H4 (cell line): ENCODE measurements around the gene TMX1. TPM values are rescaled to one million over a fixed set of nuclear protein-coding genes. Genes with fewer than 3 reads are reported as not detected.

Experiments
- DNase-seq: peaks from one replicate; pipeline ENCODE4 v3.0.0-alpha.2; 2015; ENCODE audit warnings: low spot score
- total RNA-seq: library from RNA; depleted of rRNA; stranded (reverse); fragments of >200 nt; shearing (Covaris generic); gene quantifications from 2 replicates; pipeline ENCODE4 v1.2.3, GENCODE V29; 2014; rRNA removed

TMX1 gene
- total RNA-seq, 1 experiment from 2014 or later, result 88.1 TPM

DNA sequence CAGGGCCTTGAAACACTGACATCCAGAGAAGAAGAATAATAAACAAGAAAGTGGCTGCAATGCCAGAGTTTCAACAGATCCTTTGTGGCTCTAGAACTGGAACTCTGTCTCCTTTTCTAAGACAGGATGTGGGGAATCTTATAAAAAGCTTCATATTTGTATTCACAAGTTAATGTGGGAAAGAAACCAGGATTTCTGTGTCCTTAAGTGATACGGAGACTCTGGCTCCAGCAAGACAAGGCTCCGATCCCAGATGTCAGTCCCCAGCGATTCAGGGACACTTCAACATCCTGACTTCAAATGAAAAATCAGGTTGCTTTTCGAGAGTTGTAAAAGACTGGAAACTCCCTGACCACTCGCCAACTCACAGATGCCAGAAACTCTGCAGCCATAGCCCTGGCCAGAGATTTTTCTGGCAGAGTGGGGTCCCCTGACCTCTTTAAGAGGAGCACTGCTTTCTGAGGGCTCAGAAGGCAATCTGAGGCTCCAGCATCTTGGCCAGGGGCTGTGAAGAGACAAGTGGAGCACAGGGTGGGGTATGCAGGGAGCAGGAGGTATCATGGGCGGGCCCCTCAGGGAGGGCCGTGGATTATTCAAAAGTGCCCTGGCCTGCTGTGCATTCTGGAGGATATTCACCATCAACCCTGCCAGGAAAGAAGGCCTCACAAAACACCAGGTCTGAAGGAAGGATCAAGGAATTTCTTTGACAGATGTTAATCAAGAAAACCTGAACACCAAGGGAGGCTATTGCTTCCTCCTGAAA, 53.3 kb downstream of the TMX1 start:
- peak; percentile 9 for DNase-seq

DNA sequence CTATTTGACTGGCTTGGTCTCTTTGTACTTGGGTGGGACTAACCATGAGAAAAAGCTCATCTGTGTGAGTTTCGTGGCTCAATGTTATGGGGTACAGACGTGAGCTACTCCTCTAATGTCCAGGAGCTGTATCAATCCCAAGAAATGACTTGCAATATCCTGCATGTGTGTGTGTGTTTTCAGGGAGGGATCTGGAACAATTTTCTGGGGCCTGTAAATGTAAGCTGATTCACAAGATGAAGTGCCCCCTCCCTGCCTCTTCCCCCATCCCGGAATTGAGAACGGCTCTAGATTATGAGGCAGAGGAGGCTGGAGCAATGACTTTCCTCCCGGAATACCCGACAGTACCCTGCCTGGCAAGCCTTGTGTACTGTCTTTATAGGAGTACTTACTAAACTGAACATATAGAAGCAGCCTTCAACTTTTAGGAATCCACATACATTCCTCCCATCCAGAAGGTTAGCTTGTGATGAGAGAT, 53.9 kb downstream of the TMX1 start:
- DNase-seq, result no peak

DNA sequence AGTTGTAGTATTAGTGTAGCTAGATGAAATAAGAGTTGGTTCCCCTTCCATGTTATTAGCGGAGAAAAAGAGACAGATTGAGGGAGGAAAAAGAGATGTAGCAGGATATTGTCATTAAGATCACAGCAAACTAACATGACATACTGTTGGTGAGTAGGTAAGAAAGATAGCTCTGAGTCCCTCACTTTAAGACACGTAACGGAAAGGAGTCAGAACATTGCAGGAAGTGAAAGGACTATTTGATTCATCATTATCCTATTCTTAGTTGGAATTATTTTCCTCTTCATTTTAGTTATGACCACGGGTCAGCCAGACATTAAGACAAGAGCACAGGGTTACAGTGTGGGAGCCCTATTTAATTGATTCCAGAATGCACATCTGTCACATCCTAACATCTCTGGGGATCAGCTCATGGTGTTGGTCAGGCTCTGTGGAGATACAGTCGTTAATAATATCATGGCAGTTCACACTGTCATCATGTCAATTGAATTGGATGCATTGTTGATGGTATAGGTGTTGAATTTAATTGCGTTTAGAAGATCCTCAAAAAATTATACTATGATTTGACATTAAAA, 55.0 kb downstream of the TMX1 start:
- no peak for DNase-seq

DNA sequence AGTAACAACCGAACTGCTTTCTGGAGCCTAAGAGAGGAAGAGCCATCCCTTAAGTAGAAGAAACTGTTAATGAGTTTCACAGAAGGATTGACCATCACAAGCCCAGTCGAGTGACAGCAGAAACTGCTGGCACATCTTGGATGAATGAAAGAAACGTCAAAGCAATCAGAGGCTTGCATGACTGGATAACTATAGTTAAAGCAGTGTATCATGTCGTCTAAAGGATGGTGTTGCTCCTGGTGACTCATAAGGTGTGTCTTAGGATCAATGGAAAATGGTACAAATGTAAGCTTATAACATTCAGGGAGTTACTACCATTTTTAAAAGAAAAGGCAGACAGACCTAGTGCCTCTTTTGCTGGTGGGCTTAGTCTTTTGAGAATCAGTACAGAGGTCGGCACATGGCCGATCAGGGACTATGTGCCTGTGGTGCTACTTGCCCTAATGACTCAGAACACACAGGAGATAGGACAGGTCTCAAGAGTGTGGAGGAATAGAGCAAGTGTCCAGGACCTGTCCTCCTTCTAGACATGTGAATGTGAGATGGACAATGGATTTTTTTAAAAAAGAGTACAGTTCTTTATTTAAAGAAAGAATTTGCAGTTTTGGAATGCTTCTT, 55.7 kb downstream of the TMX1 start:
- no peak for DNase-seq

DNA sequence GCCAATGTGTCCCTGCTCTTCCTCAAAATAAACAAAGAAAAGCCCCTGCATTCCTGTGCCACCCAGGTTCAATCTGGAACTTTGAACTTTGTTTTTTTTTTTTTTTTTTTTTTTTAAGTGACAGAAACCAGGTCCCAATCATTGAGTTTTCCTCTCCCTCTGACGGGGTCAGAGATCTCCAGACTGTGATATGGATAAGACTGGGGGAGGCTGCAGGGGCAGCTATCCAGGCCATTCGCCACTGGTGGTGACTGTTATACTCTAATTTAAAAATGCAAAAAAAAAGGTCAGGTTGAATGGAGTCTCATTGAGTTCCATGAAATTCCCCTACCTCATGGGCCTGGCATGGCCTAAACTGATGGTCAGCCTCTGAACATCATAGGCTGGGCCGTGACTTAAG, 57.0 kb downstream of the TMX1 start:
- DNase-seq, result no peak

DNA sequence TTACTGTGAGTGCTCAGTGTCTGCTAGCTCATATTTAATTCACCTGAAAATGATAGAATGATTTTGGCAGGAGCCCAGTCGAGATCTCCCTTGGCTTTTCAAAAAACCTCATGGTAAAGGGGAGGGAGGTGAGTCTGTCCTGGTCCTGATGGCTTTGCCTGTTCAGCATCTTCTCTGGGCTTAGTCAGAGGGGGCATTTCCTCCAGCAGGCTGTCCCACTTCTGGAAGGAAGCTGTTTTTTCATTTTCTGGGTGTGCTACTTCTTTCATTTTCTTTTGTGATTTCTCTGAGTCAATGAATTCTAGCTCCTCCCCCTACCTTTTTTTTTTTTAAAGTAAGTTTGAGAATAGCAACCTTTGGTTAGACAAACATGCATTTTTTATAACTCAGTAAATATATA, 58.8 kb downstream of the TMX1 start:
- DNase-seq, result no peak

DNA sequence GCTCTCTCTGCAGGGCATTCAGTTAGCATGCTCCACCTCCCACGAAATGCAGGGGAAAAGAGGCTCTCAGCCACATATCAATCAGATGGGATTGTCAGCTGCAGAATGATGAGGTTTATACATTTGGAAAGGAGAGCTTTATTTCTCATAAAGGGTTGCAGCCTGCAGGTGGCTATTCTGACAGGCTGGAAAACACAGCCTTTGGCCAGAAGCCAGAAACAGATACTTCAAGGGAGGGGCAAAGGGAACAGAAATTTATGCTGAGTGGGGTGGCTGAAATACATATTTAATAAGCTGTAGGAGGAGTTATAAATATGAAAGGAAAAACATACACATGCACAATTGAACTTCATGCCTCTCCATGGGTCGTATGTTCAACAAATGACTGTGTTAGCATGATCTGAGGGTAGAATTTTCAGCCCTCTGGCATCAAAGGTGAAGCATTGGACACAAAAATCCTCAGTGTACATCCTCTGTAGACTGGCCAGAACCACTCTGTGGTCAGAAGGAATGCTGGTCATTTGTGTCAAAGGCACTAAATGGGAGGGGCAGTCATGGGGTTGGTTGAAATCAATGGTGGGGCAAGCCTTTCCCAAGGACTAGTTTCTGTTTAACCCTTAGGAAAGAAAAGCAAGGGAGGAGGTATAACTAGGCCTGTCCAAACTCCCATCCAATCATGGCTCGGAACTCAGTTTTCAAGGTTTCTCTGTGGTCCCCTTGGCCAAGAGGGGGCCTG, 62.4 kb downstream of the TMX1 start:
- DNase-seq, result no peak

DNA sequence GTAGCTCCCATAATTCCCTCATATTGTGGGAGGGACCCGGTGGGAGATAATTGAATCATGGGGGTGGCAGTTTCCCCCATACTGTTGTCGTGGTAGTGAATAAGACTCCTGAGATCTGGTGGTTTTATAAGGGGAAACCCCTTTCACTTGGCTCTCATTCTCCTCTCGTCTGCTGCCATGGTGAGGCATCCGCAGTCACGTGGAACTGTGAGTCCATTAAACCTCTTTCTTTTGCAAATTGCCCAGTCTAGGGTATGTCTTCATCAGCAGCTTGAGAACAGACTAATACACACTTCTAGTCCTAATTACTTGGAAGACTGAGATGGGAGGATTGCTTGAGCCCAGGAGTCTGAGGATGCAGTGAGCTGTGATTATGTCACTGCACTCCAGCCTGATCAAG, 64.4 kb downstream of the TMX1 start:
- DNase-seq, result peak; percentile 36

DNA sequence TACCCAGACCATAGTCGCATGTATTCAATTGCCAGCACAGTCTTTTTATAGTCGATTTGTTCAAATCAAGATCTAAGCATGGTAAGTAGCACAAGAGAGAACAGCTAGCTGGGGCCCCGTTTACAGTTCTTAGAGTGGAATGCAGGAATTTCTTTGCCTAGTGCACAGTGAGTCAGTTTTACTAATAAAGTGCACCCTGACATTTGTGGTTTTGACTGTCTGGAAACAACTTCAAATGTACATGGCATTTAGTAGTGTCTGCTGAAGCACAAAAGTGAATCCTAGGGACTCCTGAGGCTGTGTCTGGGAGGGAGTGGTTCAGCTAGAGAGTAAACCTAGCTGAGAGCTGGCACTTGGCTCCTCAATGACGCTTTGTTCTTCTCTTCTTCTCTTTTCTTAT, 64.9 kb downstream of the TMX1 start:
- peak; percentile 78 for DNase-seq

DNA sequence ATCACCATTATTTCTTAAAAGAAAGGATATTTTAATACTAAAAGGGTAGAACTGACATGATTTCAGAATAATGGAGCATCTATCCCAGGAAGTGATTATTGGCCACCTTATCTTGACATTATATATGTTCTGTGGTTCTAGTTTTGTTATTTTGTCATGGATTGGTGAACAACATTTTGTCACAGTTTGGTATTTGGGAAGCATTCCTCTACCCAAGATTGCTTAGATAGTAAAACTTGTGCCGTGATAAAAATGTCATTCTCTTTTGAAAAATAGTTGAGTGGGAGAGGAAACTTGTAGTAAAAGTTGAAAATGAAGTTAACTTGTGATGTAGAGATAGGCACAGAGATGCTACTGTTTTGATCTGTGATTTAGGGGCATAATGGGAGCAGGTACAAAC, 65.7 kb downstream of the TMX1 start:
- DNase-seq, result no peak

Other genes with a start within 250 kb of the TMX1 start
- gene TRIM9, start 145.1 kb upstream of the TMX1 start, total RNA-seq, result 0.06 and 0.48 TPM in 2 replicates